ENCODE data around the gene LPP.

- no peak for TF ChIP-seq CTCF (IDR thresholded peaks at IDR 0.05)
- TF ChIP-seq ZFX (IDR thresholded peaks at IDR 0.05; ENCODE audit: borderline replicate concordance) = no peak
These were observed 679.2 kb downstream of the LPP start for GRCh38 chr3:188832961-188833721.

All from 22Rv1 (cell line).